C4-2B (cell line): ENCODE results near the gene MXRA8.

Experiments
- ZFX ChIP-seq: fragments of 450-650 bp; IDR thresholded peaks from 2 replicates; pipeline ENCODE4 v1.6.1; 2017
- TF ChIP-seq, protein P1 (sequence below): fragments of 450-650 bp; conservative IDR thresholded peaks from 2 replicates; pipeline ENCODE4 v1.5.1; 2017; ENCODE audit warnings: mild to moderate bottlenecking

GRCh38 chr1:1324524-1325287 lies 33.6 kb downstream of the MXRA8 start, which contains the start of the genes CPTP and INTS11:
- TF ChIP-seq, protein P1, sequence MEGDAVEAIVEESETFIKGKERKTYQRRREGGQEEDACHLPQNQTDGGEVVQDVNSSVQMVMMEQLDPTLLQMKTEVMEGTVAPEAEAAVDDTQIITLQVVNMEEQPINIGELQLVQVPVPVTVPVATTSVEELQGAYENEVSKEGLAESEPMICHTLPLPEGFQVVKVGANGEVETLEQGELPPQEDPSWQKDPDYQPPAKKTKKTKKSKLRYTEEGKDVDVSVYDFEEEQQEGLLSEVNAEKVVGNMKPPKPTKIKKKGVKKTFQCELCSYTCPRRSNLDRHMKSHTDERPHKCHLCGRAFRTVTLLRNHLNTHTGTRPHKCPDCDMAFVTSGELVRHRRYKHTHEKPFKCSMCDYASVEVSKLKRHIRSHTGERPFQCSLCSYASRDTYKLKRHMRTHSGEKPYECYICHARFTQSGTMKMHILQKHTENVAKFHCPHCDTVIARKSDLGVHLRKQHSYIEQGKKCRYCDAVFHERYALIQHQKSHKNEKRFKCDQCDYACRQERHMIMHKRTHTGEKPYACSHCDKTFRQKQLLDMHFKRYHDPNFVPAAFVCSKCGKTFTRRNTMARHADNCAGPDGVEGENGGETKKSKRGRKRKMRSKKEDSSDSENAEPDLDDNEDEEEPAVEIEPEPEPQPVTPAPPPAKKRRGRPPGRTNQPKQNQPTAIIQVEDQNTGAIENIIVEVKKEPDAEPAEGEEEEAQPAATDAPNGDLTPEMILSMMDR: no peak
- peak; percentile 75; the same call in 1 of the 2 replicates for TF ChIP-seq ZFX
